VCaP (cell line): Measurements from ENCODE around the gene CFAP57.
A peak's percentile ranks its signal among the peaks of the same experiment; 100 is the strongest.

Experiments
- H3K27ac ChIP-seq: fragments of 450-650 bp; 2 replicates; pipeline ENCODE4 v1.5.1; 2017
- TF ChIP-seq, protein P1 (sequence below): fragments of 450-650 bp; conservative IDR thresholded peaks from 2 replicates; pipeline ENCODE4 v1.5.1; 2017; ENCODE audit warnings: mild to moderate bottlenecking, moderate library complexity

Gene CFAP57

DNA sequence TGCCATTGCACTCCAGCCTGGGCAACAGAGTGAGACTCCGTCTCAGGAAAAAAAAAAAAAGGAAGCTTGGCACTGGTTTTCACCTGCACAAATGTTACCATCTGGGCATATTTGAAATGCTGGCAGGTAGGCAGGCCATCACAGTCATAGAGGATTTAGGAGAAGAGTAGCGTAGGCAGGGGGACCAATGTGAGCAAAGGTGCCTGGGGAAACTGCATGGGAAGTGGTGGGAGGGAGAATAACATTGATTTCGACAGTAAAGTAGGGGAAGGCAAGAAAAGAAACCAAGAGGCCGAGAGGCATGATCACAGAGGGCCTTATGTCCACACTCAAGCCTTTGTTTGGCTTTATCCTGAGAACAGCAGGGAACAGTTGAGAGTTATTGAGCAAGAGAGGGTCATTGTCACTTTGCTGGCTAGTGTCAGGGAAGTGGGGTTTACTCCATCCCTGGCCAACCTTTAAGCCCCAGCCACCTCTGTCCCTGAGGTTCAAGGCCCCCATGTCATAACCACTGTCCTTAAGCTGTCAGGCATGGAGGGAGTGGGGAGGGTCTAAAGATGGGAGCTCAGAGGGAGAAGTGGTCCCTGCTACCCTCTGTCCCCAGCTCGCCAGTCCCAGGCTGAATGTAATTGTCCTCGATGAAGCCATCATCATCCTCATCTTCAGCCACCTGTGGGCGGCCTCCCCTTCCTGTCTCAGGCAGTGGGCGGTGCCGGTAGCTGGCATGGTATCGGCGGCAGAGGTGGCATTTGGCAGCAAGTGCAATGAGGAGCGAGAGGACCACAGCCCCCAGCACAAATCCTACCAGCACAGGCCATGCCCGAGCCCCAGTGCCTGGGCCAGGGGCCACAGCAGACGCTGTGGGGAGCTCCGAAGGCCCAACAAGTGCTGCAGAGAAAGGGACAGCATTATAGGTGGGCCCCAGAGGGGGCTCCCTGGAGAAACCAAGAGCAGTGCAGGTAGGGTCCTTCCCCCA lies 110.4 kb downstream of the CFAP57 start:
- no peak overlapping the region for H3K27ac ChIP-seq
- TF ChIP-seq, protein P1, sequence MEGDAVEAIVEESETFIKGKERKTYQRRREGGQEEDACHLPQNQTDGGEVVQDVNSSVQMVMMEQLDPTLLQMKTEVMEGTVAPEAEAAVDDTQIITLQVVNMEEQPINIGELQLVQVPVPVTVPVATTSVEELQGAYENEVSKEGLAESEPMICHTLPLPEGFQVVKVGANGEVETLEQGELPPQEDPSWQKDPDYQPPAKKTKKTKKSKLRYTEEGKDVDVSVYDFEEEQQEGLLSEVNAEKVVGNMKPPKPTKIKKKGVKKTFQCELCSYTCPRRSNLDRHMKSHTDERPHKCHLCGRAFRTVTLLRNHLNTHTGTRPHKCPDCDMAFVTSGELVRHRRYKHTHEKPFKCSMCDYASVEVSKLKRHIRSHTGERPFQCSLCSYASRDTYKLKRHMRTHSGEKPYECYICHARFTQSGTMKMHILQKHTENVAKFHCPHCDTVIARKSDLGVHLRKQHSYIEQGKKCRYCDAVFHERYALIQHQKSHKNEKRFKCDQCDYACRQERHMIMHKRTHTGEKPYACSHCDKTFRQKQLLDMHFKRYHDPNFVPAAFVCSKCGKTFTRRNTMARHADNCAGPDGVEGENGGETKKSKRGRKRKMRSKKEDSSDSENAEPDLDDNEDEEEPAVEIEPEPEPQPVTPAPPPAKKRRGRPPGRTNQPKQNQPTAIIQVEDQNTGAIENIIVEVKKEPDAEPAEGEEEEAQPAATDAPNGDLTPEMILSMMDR = no peak

DNA sequence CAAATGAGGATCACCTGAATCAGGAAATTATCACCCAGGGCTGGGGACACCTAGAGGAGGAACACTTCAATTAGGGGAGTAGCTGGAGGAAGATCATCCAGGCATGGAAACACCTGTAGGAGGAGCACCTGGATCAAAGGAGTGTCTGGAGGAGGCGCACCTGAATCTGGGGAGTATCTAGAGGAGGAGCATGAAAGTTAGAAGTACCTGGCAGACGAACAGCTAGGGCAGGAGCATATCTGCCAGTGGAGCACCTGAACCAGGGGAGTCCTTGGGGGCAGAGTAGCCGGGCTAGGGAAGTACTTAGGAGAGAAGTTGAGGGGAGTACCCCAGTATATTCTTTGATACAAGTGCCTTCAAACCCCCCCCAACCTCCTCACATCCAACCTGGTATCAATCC lies 111.9 kb downstream of the CFAP57 start:
- TF ChIP-seq, protein P1 = no peak

DNA sequence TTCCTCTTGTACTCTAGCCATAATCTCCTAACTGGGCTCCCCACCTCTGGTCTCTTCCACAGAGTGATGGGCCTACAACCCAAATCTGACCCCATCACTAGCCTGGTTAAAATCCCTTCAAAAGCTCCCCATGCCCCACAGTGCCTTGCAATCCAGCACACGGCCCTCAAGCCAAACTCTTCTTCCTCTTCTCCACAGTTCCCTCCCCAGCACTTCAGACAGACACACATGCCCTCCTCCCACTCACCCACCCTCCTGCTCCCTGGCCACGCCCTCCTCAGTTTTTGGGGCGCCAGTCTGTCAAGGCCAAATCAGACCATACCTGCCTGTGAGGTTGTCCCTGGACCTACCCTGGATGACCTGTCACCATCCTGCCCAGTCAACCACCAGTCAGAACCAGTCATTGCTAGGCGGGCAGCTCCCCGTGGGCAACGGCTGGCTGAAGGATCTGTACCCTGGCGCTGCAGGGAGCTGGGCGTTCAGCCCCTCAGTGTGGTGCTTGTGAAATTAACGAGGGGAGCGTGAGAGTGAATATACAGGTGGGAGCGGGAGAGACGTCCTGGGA lies 112.5 kb downstream of the CFAP57 start:
- peak overlapping the region; percentile 73 for H3K27ac ChIP-seq
- TF ChIP-seq, protein P1 = no peak

More for the DNA sequence above, 111.9 kb downstream of the CFAP57 start:
- no peak overlapping the region for H3K27ac ChIP-seq

DNA sequence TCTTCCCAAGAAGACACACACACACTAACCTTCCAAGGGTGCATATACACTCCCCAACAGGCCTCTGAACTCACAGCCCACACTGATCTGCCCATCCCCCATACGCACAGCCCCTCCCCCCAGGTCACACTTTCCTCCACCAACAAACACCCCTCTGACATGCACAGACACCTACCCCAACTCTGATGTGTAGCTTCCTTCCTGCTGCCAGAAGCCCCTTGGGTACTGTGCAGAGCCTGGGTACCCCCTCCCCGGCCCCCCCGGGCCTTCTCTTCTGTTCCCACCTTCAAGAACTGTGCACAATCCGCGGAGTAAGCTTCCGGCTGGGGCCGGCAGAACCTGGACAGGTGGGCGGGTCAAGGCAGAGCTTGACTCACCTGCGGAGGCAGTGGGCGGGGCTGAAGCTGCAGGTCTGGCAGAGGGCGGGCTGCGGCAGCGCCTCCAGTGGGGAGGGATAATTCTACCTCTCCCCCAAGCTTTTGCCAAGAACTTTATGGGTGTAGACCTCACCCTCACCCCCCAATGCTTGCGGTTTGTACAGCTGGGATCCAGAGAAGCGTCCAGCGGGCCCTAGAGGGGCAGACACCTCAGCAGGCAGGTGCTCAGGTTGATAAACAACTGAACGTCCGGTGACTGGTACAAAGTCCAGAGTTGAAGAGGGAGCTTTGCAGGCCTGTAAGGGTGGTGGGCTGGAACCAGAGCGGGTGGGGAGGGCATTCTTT lies 113.3 kb downstream of the CFAP57 start, which contains the start of gene C1orf210:
Gene C1orf210, minus strand, starts transcription at position 313 of the 722 bp plus-strand sequence. CDS start 2,311 bp downstream, outside the sequence.
- TF ChIP-seq, protein P1 = peak; percentile 79
- H3K27ac ChIP-seq = peak within 1 kb of the TSS; percentile 73

DNA sequence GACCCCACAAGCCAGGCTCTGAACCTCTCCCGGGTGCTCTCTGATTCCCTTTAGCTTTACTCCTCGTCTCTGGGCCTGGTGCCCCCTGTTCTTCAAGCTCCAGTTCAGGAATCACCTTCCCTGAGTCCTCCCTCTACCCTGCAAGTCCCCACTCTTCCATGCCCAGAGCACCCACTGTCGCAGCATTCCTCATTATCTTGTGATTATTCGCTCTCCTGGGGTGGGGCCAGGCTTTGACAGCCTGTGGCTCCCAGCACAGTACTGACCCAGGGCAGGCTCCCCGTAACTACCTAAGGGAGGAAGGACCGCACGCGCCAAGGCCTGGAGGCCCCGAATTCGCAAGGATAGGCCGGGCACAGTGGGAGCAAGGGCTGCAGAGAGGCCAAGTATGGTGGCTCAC lies 114.0 kb downstream of the CFAP57 start:
- peak overlapping the region; percentile 73 for H3K27ac ChIP-seq
- TF ChIP-seq, protein P1 = no peak

DNA sequence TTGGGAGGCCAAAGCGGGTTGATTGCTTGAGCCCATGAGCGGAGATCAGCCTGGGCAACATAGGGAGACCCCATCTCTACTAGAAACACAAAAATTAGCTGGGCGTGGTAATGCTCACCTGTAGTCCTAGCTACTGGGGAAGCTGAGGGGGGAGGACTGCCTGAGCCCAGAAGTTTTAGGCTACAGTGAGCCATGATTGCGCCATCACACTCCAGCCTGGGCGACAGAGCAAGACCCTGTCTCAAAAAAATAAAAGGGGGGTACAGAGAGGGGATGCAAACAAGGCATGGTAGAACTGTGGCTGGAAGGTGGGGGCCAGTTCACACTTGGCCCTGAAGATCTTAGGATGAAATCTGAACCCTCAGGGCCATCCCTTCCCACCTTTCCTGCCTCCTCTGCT lies 114.4 kb downstream of the CFAP57 start:
- H3K27ac ChIP-seq = peak overlapping the region; percentile 73; the same call in 1 of the 2 replicates
- TF ChIP-seq, protein P1 = no peak
